GM10266 (cell line): ENCODE data around the gene SARS2.

Experiments
- DNase-seq: peaks from one replicate; pipeline ENCODE4 v3.0.0; 2012; ENCODE audit errors: extremely low spot score
- CTCF ChIP-seq: IDR thresholded peaks from 2 replicates; pipeline ENCODE4 v1.5.1; 2012; ENCODE audit warnings: mild to moderate bottlenecking, low read depth; ENCODE audit not compliant: control insufficient read depth, insufficient read depth; ENCODE audit errors: missing control alignments

Gene SARS2

GRCh38 chr19:38899447-38900201 is 30.9 kb downstream of the SARS2 start, which contains the start of the genes NFKBIB and SIRT2:
NFKBIB (plus strand) TSS chr19:38899969; CDS start chr19:38900033, 64 bp downstream.
SIRT2 (minus strand) TSS chr19:38899618; CDS start chr19:38899521, 97 bp downstream.
- peak; percentile 99 for DNase-seq
- peak; percentile 16 for TF ChIP-seq CTCF

- TF ChIP-seq CTCF: no peak
- DNase-seq: no peak
Measured at GRCh38 chr19:38898788-38899446, 31.6 kb downstream of the SARS2 start.

- no peak for TF ChIP-seq CTCF
- no peak for DNase-seq
Measured at GRCh38 chr19:38894968-38895367, 35.6 kb downstream of the SARS2 start.

GRCh38 chr19:38893341-38893771 is 37.2 kb downstream of the SARS2 start:
- no peak for DNase-seq
- TF ChIP-seq CTCF: no peak

- no peak for DNase-seq
- TF ChIP-seq CTCF: no peak
Measured at GRCh38 chr19:38892841-38893240, 37.7 kb downstream of the SARS2 start.

GRCh38 chr19:38891771-38892170 is 38.8 kb downstream of the SARS2 start:
- no peak for DNase-seq
- no peak for TF ChIP-seq CTCF

GRCh38 chr19:38890686-38891085 is 39.9 kb downstream of the SARS2 start:
- no peak for TF ChIP-seq CTCF
- no peak for DNase-seq
